Left lung (tissue), 10 donors: ENCODE measurements around the gene INO80C. TPM values are rescaled to one million over a fixed set of nuclear protein-coding genes. Genes with fewer than 3 reads are reported as not detected.

ENCODE experiments used
- ATAC-seq: fragments of 200-7000 bp; cut with Tn5 transposase; one replicate; pipeline ENCODE4 v1.9.1; 2020; ENCODE audit warnings: moderate library complexity
- DNase-seq, 4 donors: peaks; one replicate each; pipeline ENCODE4 v3.0.0-alpha.2; 2013 to 2020
- H3K27ac ChIP-seq, 2 donors: fragments of 200-600 bp; sonication (generic) in 1 of 2; one replicate each; pipeline versions ENCODE4 v1.5.0 to v1.8.0; 2020 to 2021
- H3K27me3 ChIP-seq, 2 donors: fragments of 200-600 bp; sonication (generic) in 1 of 2; one replicate each; pipeline versions ENCODE4 v1.5.0 to v1.8.0; 2020 to 2021
- H3K36me3 ChIP-seq, 2 donors: fragments of 200-600 bp; sonication (generic) in 1 of 2; one replicate each; pipeline versions ENCODE4 v1.5.0 to v1.8.0; 2020 to 2021
- H3K4me1 ChIP-seq, 2 donors: fragments of 200-600 bp; one replicate each; pipeline ENCODE4 v1.8.0; 2021
- H3K4me3 ChIP-seq, 2 donors: fragments of 200-600 bp; sonication (generic) in 1 of 2; one replicate each; pipeline versions ENCODE4 v1.5.0 to v1.8.0; 2020 to 2021; ENCODE audit warnings: mild to moderate bottlenecking in 1 of 2
- H3K9me3 ChIP-seq, 2 donors: fragments of 200-600 bp; sonication (generic) in 1 of 2; one replicate each; pipeline versions ENCODE4 v1.5.0 to v1.8.0; 2020 to 2021
- intact Hi-C, 2 donors: fragments of 100-400 bp; cut with DNase I; formaldehyde crosslinking; loops; one replicate each; pipeline versions ENCODE4 v1.11.2 to v1.14.2; 2022
- polyA plus RNA-seq, 6 donors: library from polyadenylated mRNA; unstranded; fragments of 120-200 nt; gene quantifications; one replicate each; pipeline ENCODE4 v1.2.1, GENCODE V29; 2013; ENCODE audit not compliant: insufficient read length in 6 of 6
- total RNA-seq, 2 donors: library from RNA; stranded (reverse); fragmentation: NEBNext Ultra II Directional; extraction: Animal tissue kit (Norgen Biotek cat#: 25700); gene quantifications; one replicate each; pipeline ENCODE4 v1.2.1, GENCODE V29; 2021
- TF ChIP-seq, protein P1 (sequence below), 2 donors: fragments of 200-600 bp; sonication (generic) in 1 of 2; IDR thresholded peaks; one replicate each; pipeline versions ENCODE4 v1.5.0 to v1.8.0; 2021; ENCODE audit warnings: antibody characterized with exemption in 2 of 2
- donor health status: DM: no; HTN: yes; CAD: no.
- donor health status: DM: no; HTN: no; CAD: no.

Gene INO80C
- total and polyA plus RNA-seq, 8 donors: 27.0 to 41.6 (median 35.2) TPM

DNA sequence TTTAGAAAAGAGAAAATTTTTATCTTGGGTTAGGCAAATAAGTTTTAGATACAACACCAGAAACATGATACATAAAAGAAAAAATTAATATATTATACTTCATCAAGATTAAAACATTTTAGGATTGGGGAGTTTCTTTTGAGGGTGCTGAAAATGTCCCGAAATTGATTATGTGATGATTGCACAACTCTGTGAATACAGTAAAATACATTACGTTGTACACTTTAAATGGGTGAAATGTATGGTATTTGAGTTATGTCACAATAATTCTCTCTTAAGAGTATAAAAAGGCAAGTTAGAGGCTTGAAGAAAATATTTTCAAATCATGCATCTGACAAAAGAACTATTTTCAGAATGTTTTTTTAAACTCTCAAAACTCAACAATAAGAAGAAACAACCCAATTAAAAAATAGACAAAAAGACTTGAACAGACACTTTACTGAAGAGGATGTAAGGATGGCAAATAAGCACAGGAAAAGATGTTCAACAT lies 36.2 kb upstream of the INO80C start:
- TF ChIP-seq, protein P1, sequence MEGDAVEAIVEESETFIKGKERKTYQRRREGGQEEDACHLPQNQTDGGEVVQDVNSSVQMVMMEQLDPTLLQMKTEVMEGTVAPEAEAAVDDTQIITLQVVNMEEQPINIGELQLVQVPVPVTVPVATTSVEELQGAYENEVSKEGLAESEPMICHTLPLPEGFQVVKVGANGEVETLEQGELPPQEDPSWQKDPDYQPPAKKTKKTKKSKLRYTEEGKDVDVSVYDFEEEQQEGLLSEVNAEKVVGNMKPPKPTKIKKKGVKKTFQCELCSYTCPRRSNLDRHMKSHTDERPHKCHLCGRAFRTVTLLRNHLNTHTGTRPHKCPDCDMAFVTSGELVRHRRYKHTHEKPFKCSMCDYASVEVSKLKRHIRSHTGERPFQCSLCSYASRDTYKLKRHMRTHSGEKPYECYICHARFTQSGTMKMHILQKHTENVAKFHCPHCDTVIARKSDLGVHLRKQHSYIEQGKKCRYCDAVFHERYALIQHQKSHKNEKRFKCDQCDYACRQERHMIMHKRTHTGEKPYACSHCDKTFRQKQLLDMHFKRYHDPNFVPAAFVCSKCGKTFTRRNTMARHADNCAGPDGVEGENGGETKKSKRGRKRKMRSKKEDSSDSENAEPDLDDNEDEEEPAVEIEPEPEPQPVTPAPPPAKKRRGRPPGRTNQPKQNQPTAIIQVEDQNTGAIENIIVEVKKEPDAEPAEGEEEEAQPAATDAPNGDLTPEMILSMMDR (IDR thresholded peaks at IDR 0.05): no peak
- intact Hi-C loops: no loop called here
- Histone ChIP-seq H3K4me3 (no peak overlapping the region), H3K36me3 (no peaks in the 10 kb centered on the region), H3K27me3 (no peaks in the 10 kb centered on the region), H3K9me3 (no peaks in the 10 kb centered on the region), H3K27ac (no peak overlapping the region), H3K4me1 (no peaks in the 10 kb centered on the region)
- DNase-seq (no peak), ATAC-seq (no peak)

DNA sequence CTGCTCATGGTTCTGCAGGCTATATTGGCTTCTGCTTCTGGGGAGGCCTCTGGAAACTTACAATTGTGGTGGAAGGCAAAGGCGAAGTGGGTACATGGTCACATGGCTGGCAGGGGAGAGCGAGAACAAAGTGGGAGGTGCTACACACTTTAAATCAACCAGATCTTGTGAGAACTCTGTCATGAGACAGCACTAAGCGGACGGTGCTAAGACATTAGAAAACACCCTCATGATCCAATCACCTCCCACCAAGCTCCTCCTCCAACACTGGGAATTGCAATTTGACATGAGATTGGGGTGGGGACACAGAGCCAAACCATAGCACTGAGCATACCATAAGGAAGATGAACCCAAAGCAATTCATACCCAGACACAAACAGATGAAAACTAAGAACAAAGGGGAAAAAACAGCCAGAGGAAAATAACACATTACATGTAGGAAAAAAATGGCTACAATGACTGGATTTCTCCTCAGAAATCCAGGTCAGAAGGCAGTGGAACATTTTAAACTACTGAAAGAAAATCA lies 31.1 kb upstream of the INO80C start:
- Histone ChIP-seq H3K4me3 (no peak overlapping the region), H3K4me1 (peaks cover 3 to 22% of the 10 kb centered on the region in 2 donors), H3K9me3 (no peaks in the 10 kb centered on the region), H3K27ac (no peak overlapping the region), H3K36me3 (no peaks in the 10 kb centered on the region), H3K27me3 (no peaks in the 10 kb centered on the region)
- TF ChIP-seq, protein P1 (IDR thresholded peaks at IDR 0.05): no peak
- ATAC-seq: no peak
- no peak for DNase-seq
- intact Hi-C loops: no loop called here

DNA sequence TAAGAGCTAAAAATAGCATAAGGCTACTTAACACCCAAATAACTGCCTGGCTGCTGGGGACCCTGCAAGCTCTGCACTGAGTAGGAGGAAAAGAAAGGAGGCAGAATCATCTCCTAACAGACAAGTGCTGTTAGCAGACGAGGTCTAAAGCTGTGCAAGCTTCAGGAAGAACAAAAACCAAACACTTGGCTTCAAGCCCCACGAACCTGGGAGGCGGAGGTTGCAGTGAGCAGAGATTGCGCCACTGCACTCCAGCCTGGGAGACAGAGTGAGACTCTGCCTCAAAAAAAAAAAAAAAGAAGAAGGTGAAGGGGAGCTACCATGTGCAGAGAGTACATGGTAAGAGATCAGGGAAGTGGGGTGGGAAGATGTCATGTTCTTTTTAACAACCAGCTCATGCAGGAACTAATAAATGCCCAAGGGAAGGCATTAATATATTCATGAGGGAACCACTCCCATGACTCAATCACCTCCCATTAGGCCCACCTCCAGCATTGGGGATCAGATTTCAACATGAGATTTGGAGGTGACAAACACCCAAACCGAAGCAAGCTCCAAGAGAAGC lies 28.8 kb upstream of the INO80C start:
- peaks cover 8 to 22% of the 10 kb centered on the region in 2 donors for H3K4me1 ChIP-seq
- DNase-seq (no peak), ATAC-seq (peak; percentile 68)
- no peak overlapping the region for H3K27ac ChIP-seq
- H3K4me3 ChIP-seq: peak overlapping the region in 1 of 2 donors; percentile 4
- TF ChIP-seq, protein P1 (IDR thresholded peaks at IDR 0.05): no peak
- intact Hi-C loops: no loop called here
- H3K36me3 ChIP-seq: no peaks in the 10 kb centered on the region
- H3K9me3 ChIP-seq: no peaks in the 10 kb centered on the region
- no peaks in the 10 kb centered on the region for H3K27me3 ChIP-seq

DNA sequence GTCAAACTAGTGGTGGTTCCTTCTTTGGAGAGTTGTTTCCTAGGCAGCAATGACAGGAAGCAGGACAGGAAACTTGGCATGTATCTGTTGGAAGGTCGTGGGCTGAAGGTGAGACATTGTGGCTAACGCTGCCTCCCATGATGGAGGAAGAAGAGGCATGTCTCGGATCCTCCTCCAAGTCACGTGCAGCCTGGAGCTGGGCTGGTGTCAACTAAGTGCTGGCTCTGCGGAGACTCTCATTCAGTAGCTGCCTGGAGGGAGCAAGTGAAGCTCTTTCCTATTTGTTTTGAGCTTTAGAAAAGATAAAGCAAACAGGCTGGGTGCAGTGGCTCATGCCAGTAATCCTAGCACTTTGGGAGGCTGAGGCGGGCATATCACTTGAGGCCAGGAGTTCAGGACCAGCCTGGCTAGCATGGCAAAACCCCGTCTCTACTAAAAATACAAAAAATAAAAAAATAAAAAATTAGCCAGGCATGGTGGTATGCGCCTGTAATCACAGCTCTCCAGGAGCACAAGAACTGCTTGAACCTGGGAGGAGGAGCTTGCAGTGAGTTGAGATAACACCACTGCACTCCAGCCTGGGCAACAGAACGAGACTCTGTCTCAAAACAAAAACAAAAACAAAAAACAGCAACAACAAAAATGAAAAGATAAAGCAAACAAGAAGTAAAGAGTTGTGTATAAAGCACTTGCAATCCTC lies 28.2 kb upstream of the INO80C start:
- ATAC-seq (peak; percentile 85), DNase-seq (peak in 1 of 4 donors; percentile 53)
- Histone ChIP-seq H3K36me3 (no peaks in the 10 kb centered on the region), H3K9me3 (no peaks in the 10 kb centered on the region), H3K27me3 (no peaks in the 10 kb centered on the region), H3K4me1 (peaks cover 8 to 22% of the 10 kb centered on the region in 2 donors), H3K4me3 (peak overlapping the region in 1 of 2 donors; percentile 4), H3K27ac (no peak overlapping the region)
- intact Hi-C loops: no loop called here
- TF ChIP-seq, protein P1 (IDR thresholded peaks at IDR 0.05): no peak

DNA sequence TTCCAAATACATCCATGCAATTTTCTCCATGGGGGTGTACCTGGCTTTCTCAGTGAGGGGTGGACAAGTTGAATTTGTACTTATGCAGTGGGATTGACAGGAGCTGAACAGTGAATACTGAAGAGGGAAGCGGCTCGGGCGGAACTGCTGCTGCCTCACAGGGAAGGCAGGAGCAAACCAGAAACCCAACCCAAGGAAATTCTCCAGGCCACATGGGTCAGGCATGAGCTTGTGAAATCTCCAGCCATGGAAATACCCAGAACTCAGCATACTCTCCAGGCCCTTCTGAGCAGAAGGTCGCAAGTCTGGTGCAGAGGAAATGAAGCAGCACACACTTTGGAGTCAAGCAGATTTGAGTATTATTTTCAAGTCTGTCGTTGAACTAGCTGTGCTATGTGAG lies 26.5 kb upstream of the INO80C start:
- no peak overlapping the region for H3K4me3 ChIP-seq

More for the DNA sequence above, 26.5 kb upstream of the INO80C start:
- Histone ChIP-seq H3K27ac (peak overlapping the region in 1 of 2 donors; percentile 51), H3K4me1 (peaks cover 8 to 22% of the 10 kb centered on the region in 2 donors), H3K27me3 (no peaks in the 10 kb centered on the region), H3K36me3 (no peaks in the 10 kb centered on the region), H3K9me3 (no peaks in the 10 kb centered on the region)
- ATAC-seq (peak; percentile 55), DNase-seq (peak in 1 of 4 donors; percentile 55)
- intact Hi-C loops: no loop called here
- TF ChIP-seq, protein P1 (IDR thresholded peaks at IDR 0.05): no peak
